ENCODE data around the gene DGKA. TPM values are rescaled to one million over a fixed set of nuclear protein-coding genes. Genes with fewer than 3 reads are reported as not detected.

The DGKA gene
- total RNA-seq, 1 experiment from 2014 or later = 25.9 TPM

DNA sequence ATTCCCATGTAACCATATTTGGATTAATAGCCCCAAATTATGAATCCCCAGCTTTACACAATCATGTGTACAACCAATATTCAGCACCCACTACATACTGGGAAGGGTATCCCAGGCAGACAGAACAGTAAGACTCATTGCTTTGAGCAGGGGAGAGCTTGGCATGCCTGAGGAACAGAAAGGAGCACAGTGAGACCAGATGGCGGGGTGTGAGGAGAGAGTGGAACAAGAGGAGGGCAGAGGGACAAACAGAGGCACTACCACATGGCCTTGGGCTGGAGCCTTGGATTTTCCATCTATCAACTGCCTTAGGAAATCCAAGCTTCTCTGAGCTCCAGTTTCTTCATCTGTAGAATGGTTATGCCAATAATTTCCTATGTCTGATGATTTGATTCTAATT, 3.8 kb downstream of the DGKA start:
- H3K27me3 ChIP-seq (ENCODE audit: insufficient read depth, low read length) = peaks cover 4% of the 10 kb centered on the region; the same call in 1 of the 2 replicates
- H3T11ph ChIP-seq (ENCODE audit: low read length) = no peak overlapping the region
- Mint-ChIP-seq H3K4me1 (peaks cover 26 to 29% of the 10 kb centered on the region in 2 experiments), H3K27me3 (ENCODE audit: low read depth) (peaks cover 32% of the 10 kb centered on the region), H3K9me3 (no peaks in the 10 kb centered on the region; a peak in 1 of 5 replicates), H3K27ac (no peak overlapping the region), H3K36me3 (ENCODE audit: insufficient read depth in 1 of 3, low read depth in 3 of 3) (no peaks in the 10 kb centered on the region; a peak in 1 of 7 replicates), H3K4me3 (no peak overlapping the region; a peak in 1 of 5 replicates)
- peaks cover 15% of the 10 kb centered on the region for H3K23me2 ChIP-seq (ENCODE audit: insufficient read length, low read depth, low read length, poor library complexity, severe bottlenecking)
- no peak for DNase-seq
- H3K18ac ChIP-seq (ENCODE audit: insufficient read length, low read depth, low read length) = no peak overlapping the region
- peaks cover 3% of the 10 kb centered on the region; the same call in 1 of the 2 replicates for H3K4me1 ChIP-seq (ENCODE audit: insufficient read depth, low read length)
- no peak overlapping the region for H3K4ac ChIP-seq (ENCODE audit: low read depth, low read length)
- H2BK12ac ChIP-seq (ENCODE audit: insufficient read length, low read depth, low read length) = no peak overlapping the region
- no peak overlapping the region for H3K56ac ChIP-seq (ENCODE audit: insufficient read length, low read depth, low read length)
- H3K79me1 ChIP-seq (ENCODE audit: insufficient read depth, low read depth, low read length, poor library complexity, severe bottlenecking) = no peaks in the 10 kb centered on the region
- no peaks in the 10 kb centered on the region for H3K9me3 ChIP-seq (ENCODE audit: control insufficient read depth, low read depth, low read length)
- H4K8ac ChIP-seq (replicated peaks; ENCODE audit: insufficient read length, low read depth, low read length) = no peak overlapping the region
- H2AK5ac ChIP-seq (ENCODE audit: insufficient read length, low read length) = no peak overlapping the region
- no peak overlapping the region for H2BK15ac ChIP-seq (ENCODE audit: low read depth, low read length)
- no peak overlapping the region for H3K14ac ChIP-seq (ENCODE audit: insufficient read depth, low read length)
- no peak overlapping the region for H3K9ac ChIP-seq (ENCODE audit: extremely low read depth, insufficient read length, low read length)
- H4K20me1 ChIP-seq (ENCODE audit: control insufficient read depth, insufficient read depth, insufficient read length) = no peaks in the 10 kb centered on the region
- H3K27ac ChIP-seq (ENCODE audit: insufficient read length, low read depth, low read length) = no peak overlapping the region
- H3K79me2 ChIP-seq (ENCODE audit: insufficient read depth, low read length) = no peaks in the 10 kb centered on the region
- no peak overlapping the region for H2BK20ac ChIP-seq (ENCODE audit: low read depth, low read length, poor library complexity, severe bottlenecking)
- no peak overlapping the region for H4K5ac ChIP-seq (ENCODE audit: insufficient read length, low read depth, low read length)
- TF ChIP-seq, protein P1, sequence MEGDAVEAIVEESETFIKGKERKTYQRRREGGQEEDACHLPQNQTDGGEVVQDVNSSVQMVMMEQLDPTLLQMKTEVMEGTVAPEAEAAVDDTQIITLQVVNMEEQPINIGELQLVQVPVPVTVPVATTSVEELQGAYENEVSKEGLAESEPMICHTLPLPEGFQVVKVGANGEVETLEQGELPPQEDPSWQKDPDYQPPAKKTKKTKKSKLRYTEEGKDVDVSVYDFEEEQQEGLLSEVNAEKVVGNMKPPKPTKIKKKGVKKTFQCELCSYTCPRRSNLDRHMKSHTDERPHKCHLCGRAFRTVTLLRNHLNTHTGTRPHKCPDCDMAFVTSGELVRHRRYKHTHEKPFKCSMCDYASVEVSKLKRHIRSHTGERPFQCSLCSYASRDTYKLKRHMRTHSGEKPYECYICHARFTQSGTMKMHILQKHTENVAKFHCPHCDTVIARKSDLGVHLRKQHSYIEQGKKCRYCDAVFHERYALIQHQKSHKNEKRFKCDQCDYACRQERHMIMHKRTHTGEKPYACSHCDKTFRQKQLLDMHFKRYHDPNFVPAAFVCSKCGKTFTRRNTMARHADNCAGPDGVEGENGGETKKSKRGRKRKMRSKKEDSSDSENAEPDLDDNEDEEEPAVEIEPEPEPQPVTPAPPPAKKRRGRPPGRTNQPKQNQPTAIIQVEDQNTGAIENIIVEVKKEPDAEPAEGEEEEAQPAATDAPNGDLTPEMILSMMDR (conservative IDR thresholded peaks at IDR 0.05) = no peak
- H2BK120ac ChIP-seq (ENCODE audit: low read depth, low read length, poor library complexity, severe bottlenecking) = no peak overlapping the region
- H3K4me2 ChIP-seq (ENCODE audit: insufficient read depth, insufficient read length, low read length) = no peak overlapping the region
- WGBS (ENCODE audit: extremely low coverage, insufficient read length, low lambda C conversion rate) = no CpG with 5 or more reads among the region's 1 CpG
- H4K91ac ChIP-seq (ENCODE audit: insufficient read length, low read depth, low read length) = no peak overlapping the region
- H2BK5ac ChIP-seq (ENCODE audit: insufficient read length, low read length) = no peak overlapping the region
- no peak overlapping the region for H3K23ac ChIP-seq (ENCODE audit: insufficient read length, low read depth, low read length)
- H2AFZ ChIP-seq (ENCODE audit: low read length) = no peak overlapping the region

Data from H9 (cell line).